ENCODE results near the gene FAM3A. TPM values are rescaled to one million over a fixed set of nuclear protein-coding genes. Genes with fewer than 3 reads are reported as not detected.
A peak's percentile ranks its signal among the peaks of the same experiment; 100 is the strongest.

FAM3A gene
- total and polyA plus RNA-seq, 2 experiments from 2014 or later, result 12.0 to 16.5 TPM

GRCh38 chrX:154458954-154459778 lies 56.9 kb downstream of the FAM3A start:
- Histone ChIP-seq H3K27me3 (ENCODE audit: insufficient read depth) (no peaks in the 10 kb centered on the region; the same call in 1 of the 2 replicates), H3K36me3 (ENCODE audit: insufficient read depth) (no peaks in the 10 kb centered on the region), H3K79me2 (replicated peaks; ENCODE audit: insufficient read depth) (no peaks in the 10 kb centered on the region), H2AFZ (no peak overlapping the region), H3K4me2 (peak overlapping the region; percentile 76), H3K4me1 (ENCODE audit: insufficient read depth) (no peaks in the 10 kb centered on the region), H4K20me1 (replicated peaks; ENCODE audit: insufficient read depth) (no peaks in the 10 kb centered on the region), H3K9me2 (ENCODE audit: insufficient read depth) (no peaks in the 10 kb centered on the region), H3K4me3 (peak overlapping the region; percentile 59), H3F3A (replicated peaks; ENCODE audit: low read depth) (no peaks in the 10 kb centered on the region), H3K27ac (ENCODE audit: low read depth) (no peak overlapping the region)
- peaks cover 5% of the 10 kb centered on the region for H3K27me3 Mint-ChIP-seq (ENCODE audit: insufficient read depth, low read depth, poor library complexity)
- ATAC-seq, result peak; percentile 47
- TF ChIP-seq POLR2AphosphoS5 (IDR thresholded peaks at IDR 0.05; ENCODE audit: low read depth), result no peak
- no peak for TF ChIP-seq ZNF331 (CRISPR knock-in tag; IDR thresholded peaks at IDR 0.05; ENCODE audit: low read depth)
- TF ChIP-seq NANOG (IDR thresholded peaks at IDR 0.05; ENCODE audit: borderline replicate concordance), result no peak
- no peak overlapping the region for H3K27ac Mint-ChIP-seq
- DNase-seq (ENCODE audit: low spot score), result no peak
- H3K9me3 Mint-ChIP-seq, result no peaks in the 10 kb centered on the region
- no peaks in the 10 kb centered on the region; the same call in 2 of the 3 replicates for H3K4me1 Mint-ChIP-seq
- H3K36me3 Mint-ChIP-seq (ENCODE audit: low read depth), result peaks cover 13% of the 10 kb centered on the region; the same call in 2 of the 3 replicates
- H3K4me3 Mint-ChIP-seq, result peak overlapping the region; percentile 75

GRCh38 chrX:154458116-154458953 lies 57.7 kb downstream of the FAM3A start, which contains the start of gene PLXNA3:
Gene PLXNA3, plus strand, starts transcription at chrX:154458281. Its CDS starts 1,903 bp downstream, at chrX:154460184.
- TF ChIP-seq EZH2 (IDR thresholded peaks at IDR 0.05; ENCODE audit: low read depth, unreplicated experiment) (no peak), REST (IDR thresholded peaks at IDR 0.05; ENCODE audit: unreplicated experiment) (no peak), CTCF (conservative IDR thresholded peaks at IDR 0.05; ENCODE audit: low read depth in 2 of 2) (no peak), CREB1 (CRISPR knock-in tag; IDR thresholded peaks at IDR 0.05; ENCODE audit: low read depth) (no peak)
- Histone ChIP-seq H3K9me2 (ENCODE audit: insufficient read depth) (no peaks in the 10 kb centered on the region), H3K4me3 (peak within 1 kb of the TSS; percentile 59), H3F3A (replicated peaks; ENCODE audit: low read depth) (no peaks in the 10 kb centered on the region), H3K4me2 (peak within 1 kb of the TSS; percentile 76), H3K4me1 (ENCODE audit: insufficient read depth) (no peaks in the 10 kb centered on the region), H2AFZ (no peak within 1 kb of the TSS), H3K36me3 (ENCODE audit: insufficient read depth) (no peaks in the 10 kb centered on the region), H3K79me2 (replicated peaks; ENCODE audit: insufficient read depth) (no peaks in the 10 kb centered on the region), H3K27ac (ENCODE audit: low read depth) (no peak within 1 kb of the TSS), H4K20me1 (replicated peaks; ENCODE audit: insufficient read depth) (no peaks in the 10 kb centered on the region), H3K27me3 (ENCODE audit: insufficient read depth) (no peaks in the 10 kb centered on the region; the same call in 1 of the 2 replicates)
- Mint-ChIP-seq H3K9me3 (no peaks in the 10 kb centered on the region), H3K4me3 (peak within 1 kb of the TSS; percentile 82), H3K36me3 (ENCODE audit: low read depth) (peaks cover 13% of the 10 kb centered on the region; the same call in 2 of the 3 replicates), H3K27me3 (ENCODE audit: insufficient read depth, low read depth, poor library complexity) (peaks cover 6% of the 10 kb centered on the region), H3K27ac (no peak within 1 kb of the TSS; the same call in 1 of the 2 replicates), H3K4me1 (no peaks in the 10 kb centered on the region; the same call in 2 of the 3 replicates)
- peak; percentile 46 for DNase-seq (ENCODE audit: low spot score)
- ATAC-seq, result peak; percentile 44

Data from GM23338 (cell line).